ENCODE results near the gene ZBED4.

Gene ZBED4

GRCh38 chr22:49929211-49929979 lies 75.8 kb downstream of the ZBED4 start:
- peak overlapping the region; percentile 59 for H3K4me3 ChIP-seq

DNA sequence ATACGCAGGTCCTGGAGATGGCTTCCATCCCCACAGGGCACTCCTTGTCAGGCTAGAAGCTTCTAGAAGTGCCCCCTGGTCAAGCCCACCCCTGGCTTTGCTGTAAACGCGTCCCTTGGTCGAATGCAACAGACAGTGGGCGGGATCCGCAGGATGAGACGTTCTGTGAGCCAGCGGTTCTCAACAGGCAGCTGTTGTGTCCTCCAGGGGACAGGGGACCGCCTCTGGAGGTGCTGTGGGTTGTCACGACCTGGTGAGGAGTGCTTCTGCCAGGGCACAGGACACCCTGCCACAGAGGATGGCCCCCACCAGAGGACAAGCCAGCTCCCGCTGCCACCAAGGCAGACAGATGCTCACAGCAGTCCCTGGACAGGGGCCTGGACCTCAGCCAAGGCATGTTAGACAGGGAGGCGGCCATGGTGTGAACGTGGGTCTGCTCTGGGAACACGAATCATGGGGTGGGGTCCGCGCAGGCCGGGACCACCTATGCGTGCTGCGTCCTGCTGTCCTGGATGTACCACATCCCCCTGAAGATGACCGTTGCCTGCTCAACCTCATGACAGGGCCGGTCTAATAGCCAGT lies 76.4 kb downstream of the ZBED4 start:
- Histone ChIP-seq H3K27ac (peak overlapping the region in 1 of 2 donors; percentile 1), H3K4me3 (peak overlapping the region; percentile 59)
- no peak for DNase-seq (ENCODE audit: low spot score)
- TF ChIP-seq, protein P1, sequence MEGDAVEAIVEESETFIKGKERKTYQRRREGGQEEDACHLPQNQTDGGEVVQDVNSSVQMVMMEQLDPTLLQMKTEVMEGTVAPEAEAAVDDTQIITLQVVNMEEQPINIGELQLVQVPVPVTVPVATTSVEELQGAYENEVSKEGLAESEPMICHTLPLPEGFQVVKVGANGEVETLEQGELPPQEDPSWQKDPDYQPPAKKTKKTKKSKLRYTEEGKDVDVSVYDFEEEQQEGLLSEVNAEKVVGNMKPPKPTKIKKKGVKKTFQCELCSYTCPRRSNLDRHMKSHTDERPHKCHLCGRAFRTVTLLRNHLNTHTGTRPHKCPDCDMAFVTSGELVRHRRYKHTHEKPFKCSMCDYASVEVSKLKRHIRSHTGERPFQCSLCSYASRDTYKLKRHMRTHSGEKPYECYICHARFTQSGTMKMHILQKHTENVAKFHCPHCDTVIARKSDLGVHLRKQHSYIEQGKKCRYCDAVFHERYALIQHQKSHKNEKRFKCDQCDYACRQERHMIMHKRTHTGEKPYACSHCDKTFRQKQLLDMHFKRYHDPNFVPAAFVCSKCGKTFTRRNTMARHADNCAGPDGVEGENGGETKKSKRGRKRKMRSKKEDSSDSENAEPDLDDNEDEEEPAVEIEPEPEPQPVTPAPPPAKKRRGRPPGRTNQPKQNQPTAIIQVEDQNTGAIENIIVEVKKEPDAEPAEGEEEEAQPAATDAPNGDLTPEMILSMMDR (IDR thresholded peaks at IDR 0.05), result no peak

More at GRCh38 chr22:49929211-49929979, 75.8 kb downstream of the ZBED4 start:
- no peak for DNase-seq (ENCODE audit: low spot score)
- no peak overlapping the region for H3K27ac ChIP-seq
- TF ChIP-seq, protein P1 (IDR thresholded peaks at IDR 0.05), result peak; percentile 94

- TF ChIP-seq, protein P1 (IDR thresholded peaks at IDR 0.05), result no peak
- no peak for DNase-seq (ENCODE audit: low spot score)
Observed at GRCh38 chr22:49930596-49931412, 77.2 kb downstream of the ZBED4 start.

GRCh38 chr22:49933236-49934159 lies 79.9 kb downstream of the ZBED4 start:
- Histone ChIP-seq H3K27ac (peak overlapping the region; percentile 76 to 92), H3K4me3 (peak overlapping the region; percentile 77)
- DNase-seq (ENCODE audit: low spot score), result no peak
- TF ChIP-seq, protein P1 (IDR thresholded peaks at IDR 0.05), result no peak

More at GRCh38 chr22:49930596-49931412, 77.2 kb downstream of the ZBED4 start:
- Histone ChIP-seq H3K27ac (peak overlapping the region in 1 of 2 donors; percentile 46), H3K4me3 (no peak overlapping the region)

GRCh38 chr22:49934160-49934890 lies 80.7 kb downstream of the ZBED4 start:
- TF ChIP-seq, protein P1 (IDR thresholded peaks at IDR 0.05), result no peak
- no peak for DNase-seq (ENCODE audit: low spot score)
- peak overlapping the region; percentile 76 to 92 for H3K27ac ChIP-seq
- H3K4me3 ChIP-seq, result peak overlapping the region; percentile 77

Measured in coronary artery (tissue), 2 donors.